Stimulated activated CD8-positive, alpha-beta memory T cell treated with anti-CD3 and anti-CD28 coated beads, Interleukin-7, amount 100 ng/mL, for 1 hour (primary cell): ENCODE data around the gene FNDC3B.

Experiments used
- DNase-seq, 2 donors: peaks; one replicate each; pipeline ENCODE4 v3.0.0-alpha.2; 2020; ENCODE audit warnings: low read depth in 2 of 2

The FNDC3B gene

DNA sequence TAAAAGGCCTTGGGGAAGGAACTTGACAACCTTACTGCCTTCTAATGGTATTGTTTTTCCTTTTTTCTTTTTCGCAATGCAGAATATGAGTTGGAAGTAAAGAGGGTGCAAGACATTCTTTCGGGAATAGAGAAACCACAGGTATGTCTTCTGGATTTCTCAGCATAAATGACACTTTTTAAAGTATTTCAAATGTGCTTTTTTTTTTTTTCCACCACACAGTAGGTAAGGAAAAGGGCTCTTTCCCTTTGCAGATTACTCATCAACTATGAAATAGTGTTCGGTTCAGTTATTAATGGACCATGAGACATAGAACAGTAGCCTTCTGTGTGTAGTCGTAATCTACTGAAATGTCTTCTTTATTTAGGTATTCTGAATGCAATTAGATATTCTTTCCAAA, 246.5 kb downstream of the FNDC3B start:
- no peak for DNase-seq

DNA sequence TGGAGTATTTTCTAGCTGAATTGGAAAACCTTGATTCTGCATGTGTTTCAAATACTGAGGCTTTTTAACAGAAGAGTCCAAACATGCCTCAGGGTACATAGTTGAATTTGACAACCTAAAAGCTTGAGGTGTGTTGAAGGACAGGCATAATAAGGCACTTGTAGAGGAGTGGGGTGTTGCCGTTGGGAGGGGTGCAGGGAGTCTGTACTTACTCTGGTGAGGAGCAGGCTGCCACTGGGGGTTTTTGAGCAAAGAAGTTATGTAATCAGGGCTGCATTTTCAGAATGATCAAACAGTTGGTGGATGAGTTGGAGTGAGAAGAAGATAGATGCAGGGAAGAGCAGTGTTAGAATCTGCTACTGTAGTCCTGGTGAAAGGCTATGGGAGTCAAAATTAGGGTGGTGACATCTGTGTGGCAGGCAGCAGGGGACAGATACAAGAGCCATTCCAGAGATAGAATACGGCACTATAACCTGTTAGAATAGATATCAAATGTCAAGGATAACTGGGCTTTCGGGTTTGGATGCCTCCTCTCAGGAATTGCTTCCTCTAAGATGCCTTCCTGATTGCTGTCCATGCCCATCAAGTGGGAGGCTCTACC, 247.3 kb downstream of the FNDC3B start:
- DNase-seq = no peak

GRCh38 chr3:172287937-172288477, 248.6 kb downstream of the FNDC3B start:
- no peak for DNase-seq

DNA sequence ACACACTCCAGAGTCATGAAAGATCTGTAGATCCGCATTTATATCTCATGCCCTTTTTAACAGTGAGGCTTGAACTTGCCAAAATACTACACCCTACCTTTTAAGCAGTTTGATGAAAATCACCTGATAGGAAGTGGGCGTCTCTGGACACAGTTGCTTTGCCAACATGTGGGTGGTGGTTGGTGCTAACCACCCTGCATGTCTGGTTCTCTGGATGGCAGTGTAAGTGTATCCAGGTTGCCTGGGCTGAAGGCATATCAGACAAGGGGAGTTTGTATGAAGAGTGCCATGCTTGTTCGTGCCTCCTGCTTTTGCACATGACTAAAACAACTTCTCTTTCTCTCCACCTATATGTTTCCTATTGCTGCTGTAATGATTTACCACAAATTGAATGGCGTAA, 249.3 kb downstream of the FNDC3B start:
- peak in 1 of 2 donors; percentile 1 for DNase-seq

DNA sequence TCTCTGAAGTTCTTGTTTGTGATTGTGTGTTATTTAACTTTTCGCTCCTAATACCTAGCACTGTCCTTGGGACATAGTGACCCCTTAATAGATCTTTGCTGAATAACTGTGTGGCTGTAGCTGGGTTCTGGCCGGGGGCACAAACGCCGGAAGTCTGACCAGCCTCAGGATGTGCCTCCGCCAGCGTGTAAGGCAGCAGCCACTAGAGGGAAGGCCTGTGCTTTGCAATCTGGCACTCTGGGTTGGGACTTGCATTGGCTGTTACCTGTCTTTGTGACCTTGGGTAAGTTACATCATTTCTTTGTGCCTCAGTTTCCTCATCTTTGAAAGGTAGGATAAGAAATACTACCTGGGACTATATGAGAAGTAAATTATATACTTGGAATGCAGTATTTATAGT, 250.2 kb downstream of the FNDC3B start:
- DNase-seq = no peak

DNA sequence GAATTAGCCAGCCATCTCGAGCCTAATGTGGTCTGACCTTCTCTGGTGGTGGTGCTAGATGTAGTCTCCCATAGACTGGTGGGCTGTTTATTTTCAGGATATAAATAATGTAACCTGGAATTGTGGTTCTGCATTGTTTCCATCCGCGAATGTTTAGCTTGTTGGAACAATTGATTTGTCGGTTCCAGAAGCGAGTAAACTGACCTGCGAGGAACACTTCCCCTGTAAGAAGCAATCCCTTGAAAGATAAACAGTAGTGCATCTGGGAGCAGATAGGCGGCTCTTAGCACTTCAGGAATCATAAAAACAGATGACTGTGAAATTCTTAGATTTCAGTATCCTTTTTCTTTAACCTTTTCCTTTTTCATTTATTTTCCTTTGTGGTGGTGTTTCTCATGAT, 251.1 kb downstream of the FNDC3B start:
- no peak for DNase-seq

DNA sequence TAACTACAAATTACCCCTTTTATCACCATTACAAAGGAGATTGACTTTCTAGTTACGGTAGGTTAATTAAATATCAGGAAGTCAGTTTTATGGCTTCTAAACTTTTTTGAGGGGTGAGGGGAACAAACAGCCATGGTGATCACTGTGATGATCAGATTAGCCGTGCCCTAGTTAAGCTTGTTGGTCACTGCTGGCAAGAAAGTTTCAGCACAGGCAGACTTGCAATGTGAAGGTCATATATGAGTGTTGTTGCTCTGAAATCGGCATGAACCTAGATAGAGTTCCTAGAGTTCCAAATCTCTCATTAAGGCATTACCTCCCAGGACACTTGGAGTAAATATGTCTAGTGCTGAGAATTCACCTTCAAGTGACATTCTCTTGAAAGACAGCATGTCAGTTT, 252.3 kb downstream of the FNDC3B start:
- DNase-seq = no peak

GRCh38 chr3:172292422-172292821, 253.0 kb downstream of the FNDC3B start:
- no peak for DNase-seq

- DNase-seq = no peak
These were observed 253.7 kb downstream of the FNDC3B start for GRCh38 chr3:172293093-172293492.

DNA sequence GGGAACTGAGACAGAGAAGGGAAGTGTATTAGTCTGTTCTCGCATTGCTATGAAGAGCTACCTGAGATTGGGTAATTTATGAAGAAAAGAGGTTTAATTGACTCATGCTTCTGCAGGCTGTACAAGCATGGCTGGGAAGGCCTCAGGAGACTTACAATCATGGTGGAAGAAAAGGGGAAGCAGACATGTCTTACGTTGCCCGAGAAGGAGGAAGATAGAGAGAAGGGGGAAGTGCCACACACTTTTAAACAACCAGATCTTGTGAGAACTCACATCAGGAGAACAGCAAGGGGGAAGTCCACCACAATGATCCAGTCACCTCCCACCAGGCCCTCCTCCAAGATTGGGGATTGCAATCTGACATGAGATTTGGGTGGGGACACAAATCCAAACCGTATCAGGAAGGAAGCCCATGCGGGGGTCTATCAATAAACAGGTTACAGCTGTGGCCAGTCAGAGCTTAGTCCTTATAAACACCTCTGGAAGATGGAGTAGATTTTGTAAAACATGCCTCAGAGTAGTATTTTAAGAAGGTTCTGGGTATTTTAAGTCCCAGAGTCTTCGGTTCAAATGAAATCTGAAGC, 254.9 kb downstream of the FNDC3B start:
- DNase-seq = no peak

GRCh38 chr3:172296248-172296974, 257.0 kb downstream of the FNDC3B start:
- DNase-seq = no peak

GRCh38 chr3:172296975-172297332, 257.6 kb downstream of the FNDC3B start:
- DNase-seq = no peak

DNA sequence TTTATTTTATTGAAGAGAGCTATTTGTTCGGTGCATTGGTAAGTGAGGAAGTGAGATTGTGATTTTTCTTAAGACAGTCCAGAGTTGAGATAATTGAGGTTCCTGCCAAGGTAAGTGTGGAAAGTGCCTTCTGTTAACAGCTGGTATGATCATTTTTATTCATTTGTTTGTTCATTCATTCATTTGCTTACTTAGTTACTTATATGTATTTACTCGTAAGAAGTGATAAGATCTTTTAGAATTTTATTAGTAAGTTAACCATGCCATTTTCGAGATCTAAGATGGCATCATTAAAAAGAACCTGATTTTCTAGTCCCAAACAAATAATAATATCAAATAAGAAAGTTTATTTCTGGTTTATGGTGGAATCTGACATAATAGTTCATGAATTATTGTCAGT, 258.9 kb downstream of the FNDC3B start:
- no peak for DNase-seq

DNA sequence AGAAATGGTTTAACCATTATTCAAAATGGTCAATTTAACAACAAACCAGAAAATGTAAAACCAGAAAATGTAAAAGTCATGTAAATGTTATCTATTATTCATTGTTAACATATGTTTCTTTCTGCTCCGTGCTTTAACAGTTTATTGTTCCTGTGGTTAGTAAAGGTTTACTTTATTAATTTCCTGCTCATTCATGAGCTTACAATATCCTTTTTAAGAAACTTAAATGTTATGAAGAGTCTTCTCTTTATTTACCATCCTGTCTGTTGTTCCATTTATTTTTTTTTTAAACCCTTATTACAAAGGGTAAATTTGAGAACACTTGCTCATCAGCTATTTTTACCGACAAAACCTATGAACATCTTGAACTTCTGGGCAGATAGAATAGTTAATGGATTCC, 260.8 kb downstream of the FNDC3B start:
- no peak for DNase-seq

- no peak for DNase-seq
These were observed 261.5 kb downstream of the FNDC3B start for GRCh38 chr3:172300862-172301261.

- no peak for DNase-seq
These were observed 262.8 kb downstream of the FNDC3B start for GRCh38 chr3:172302203-172302602.

- DNase-seq = no peak
These were observed 263.8 kb downstream of the FNDC3B start for GRCh38 chr3:172303181-172303580.

- no peak for DNase-seq
These were observed 264.7 kb downstream of the FNDC3B start for GRCh38 chr3:172303941-172304558.

DNA sequence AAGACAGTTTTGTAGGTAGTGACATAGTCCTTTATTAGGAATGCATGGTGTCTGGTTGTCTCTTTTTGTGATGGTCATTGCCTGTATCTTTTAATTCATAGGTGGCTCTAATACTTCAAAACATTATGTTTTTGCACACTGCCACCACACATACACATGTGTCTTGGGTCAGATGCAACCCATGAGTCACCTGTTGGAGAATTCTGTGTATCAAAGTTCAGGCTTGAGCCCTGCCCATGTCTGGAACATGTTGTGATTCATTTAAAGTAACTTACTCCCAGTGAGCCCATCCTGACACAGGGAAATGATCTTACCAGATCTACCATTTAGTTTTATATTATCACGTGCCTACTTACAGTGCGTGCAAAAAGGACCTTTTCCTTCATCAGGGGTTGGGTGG, 266.2 kb downstream of the FNDC3B start:
- no peak for DNase-seq

DNA sequence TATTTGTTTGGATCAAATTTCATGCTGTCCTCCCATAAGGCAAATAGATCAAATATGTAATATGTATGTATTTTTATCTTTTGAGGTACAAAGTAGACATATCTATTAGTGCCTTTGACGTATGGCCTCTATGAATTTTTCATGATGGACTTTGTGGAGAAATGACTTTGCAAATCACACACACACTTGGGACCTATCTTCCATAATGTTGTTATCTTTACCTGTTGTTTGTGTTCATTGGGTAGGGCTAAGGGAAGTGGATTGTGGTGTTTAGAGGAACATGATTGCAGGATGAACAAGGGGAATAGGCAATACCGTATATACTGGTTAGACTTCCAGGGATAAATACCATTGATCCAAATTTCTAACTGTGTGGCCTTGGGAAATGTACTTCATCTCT, 266.6 kb downstream of the FNDC3B start:
- DNase-seq = no peak

DNA sequence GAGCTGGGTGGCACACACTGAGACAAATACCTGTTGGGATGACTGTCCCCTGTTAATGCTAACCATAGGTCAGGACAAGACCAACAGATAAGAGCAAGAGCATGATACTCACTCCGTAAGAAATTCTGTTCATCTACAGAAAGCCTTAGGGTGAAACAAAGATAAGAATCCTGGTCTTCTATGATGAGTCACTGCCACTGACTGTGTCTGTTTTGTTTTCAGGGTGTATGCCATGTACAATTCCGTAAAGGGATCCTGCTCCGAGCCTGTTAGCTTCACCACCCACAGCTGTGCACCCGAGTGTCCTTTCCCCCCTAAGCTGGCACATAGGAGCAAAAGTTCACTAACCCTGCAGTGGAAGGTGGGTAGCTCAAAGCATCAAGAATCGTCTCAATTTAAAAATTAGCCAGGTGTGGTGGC, 267.8 kb downstream of the FNDC3B start:
- DNase-seq = no peak

- no peak for DNase-seq
These were observed 269.7 kb downstream of the FNDC3B start for GRCh38 chr3:172309059-172309458.
